IPS-15b (cell line): ENCODE results near the gene OS9.
"Not testable (repeated sequence)": the region's sequence is repeated elsewhere in the genome, so short reads cannot be mapped to it uniquely, and the experiment has no call there.

Source experiments
- H3K27me3 ChIP-seq: one replicate; pipeline ENCODE4 v1.6.1; 2013; ENCODE audit warnings: low read length; ENCODE audit not compliant: control insufficient read depth, insufficient read depth
- H3K36me3 ChIP-seq: one replicate; pipeline ENCODE4 v1.6.1; 2013; ENCODE audit warnings: low read length; ENCODE audit not compliant: control insufficient read depth, insufficient read depth
- H3K4me1 ChIP-seq: one replicate; pipeline ENCODE4 v1.6.1; 2013; ENCODE audit warnings: mild to moderate bottlenecking, low read length; ENCODE audit not compliant: control insufficient read depth, insufficient read depth
- H3K4me3 ChIP-seq: one replicate; pipeline ENCODE4 v1.5.1; 2013; ENCODE audit warnings: low read depth, low read length
- H3K9ac ChIP-seq: one replicate; pipeline ENCODE4 v1.6.1; 2013; ENCODE audit warnings: low read depth, mild to moderate bottlenecking, low read length
- H3K9me3 ChIP-seq: one replicate; pipeline ENCODE4 v1.6.1; 2013; ENCODE audit warnings: mild to moderate bottlenecking, low read length; ENCODE audit not compliant: control insufficient read depth, insufficient read depth

The OS9 gene

DNA sequence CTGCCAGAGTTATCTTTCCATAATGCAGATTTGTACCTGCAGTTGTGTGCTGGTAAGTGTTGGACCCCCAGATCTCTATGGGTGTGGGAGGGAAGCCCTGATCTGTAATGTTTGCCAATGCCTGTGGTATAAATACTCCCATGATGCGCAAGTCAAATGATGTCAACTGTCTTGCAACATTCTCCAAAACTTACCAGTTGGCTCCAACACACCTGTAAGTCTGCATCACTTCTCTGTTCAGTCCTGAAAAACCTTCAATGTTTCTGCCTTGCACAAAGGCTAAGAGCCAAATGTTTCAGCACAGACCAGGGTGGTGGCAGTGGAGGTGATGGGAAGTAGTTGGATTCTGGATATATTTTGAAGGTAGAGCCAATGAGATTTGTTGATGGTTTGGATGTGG is 3.1 kb downstream of the OS9 start:
- Histone ChIP-seq H3K9me3 (no peaks in the 10 kb centered on the region), H3K27me3 (no peaks in the 10 kb centered on the region), H3K4me3 (no peak overlapping the region), H3K36me3 (no peaks in the 10 kb centered on the region), H3K4me1 (no peaks in the 10 kb centered on the region), H3K9ac (no peak overlapping the region)

- Histone ChIP-seq H3K4me1 (no peaks in the 10 kb centered on the region), H3K4me3 (no peak overlapping the region), H3K27me3 (no peaks in the 10 kb centered on the region), H3K9ac (no peak overlapping the region), H3K36me3 (no peaks in the 10 kb centered on the region), H3K9me3 (no peaks in the 10 kb centered on the region)
Measured at GRCh38 chr12:57698414-57698813, 4.5 kb downstream of the OS9 start.

DNA sequence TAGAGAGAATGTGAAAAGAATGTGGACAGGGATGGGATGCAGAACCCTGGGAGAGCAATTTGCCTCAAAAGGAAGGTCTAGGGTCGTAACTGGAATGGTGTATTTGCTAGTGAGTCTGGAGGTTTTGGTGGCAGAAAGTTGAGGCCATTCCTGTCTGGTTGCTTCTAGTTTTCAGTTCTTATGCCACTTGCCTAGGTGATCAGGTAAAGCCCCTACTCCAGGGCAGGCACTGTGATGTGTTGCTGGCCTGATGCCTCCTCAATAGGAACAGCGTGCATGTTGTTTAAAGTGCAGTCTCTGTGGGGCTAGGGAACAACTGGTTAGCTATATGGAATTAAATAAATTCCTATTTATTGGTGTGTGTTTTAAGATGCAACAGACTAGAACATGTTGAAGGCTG is 6.4 kb downstream of the OS9 start:
- Histone ChIP-seq H3K4me1 (no peaks in the 10 kb centered on the region), H3K36me3 (no peaks in the 10 kb centered on the region), H3K9ac (no peak overlapping the region), H3K4me3 (no peak overlapping the region), H3K27me3 (no peaks in the 10 kb centered on the region), H3K9me3 (no peaks in the 10 kb centered on the region)

DNA sequence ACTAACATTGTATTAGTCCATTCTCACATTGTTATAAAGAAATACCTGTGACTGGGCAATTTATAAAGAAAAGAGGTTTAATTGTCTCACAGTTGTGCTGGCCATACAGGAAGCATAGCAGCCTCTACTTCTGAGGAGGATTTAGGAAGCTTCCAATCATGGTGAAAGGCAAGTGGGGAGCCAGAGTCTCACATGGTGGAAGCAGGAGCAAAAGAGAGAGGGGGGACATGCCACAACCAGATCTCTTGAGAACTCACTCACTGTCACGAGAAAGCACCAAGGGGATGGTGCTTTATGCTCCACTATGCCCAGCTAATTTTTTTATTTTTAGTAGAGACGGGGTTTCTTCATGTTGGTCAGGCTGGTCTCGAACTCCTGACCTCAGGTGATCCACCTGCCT is 13.3 kb downstream of the OS9 start:
- no peak overlapping the region for H3K4me3 ChIP-seq
- H3K27me3 ChIP-seq, result no peaks in the 10 kb centered on the region
- H3K9me3 ChIP-seq, result no peaks in the 10 kb centered on the region
- no peaks in the 10 kb centered on the region for H3K4me1 ChIP-seq
- no peaks in the 10 kb centered on the region for H3K36me3 ChIP-seq
- no peak overlapping the region for H3K9ac ChIP-seq

DNA sequence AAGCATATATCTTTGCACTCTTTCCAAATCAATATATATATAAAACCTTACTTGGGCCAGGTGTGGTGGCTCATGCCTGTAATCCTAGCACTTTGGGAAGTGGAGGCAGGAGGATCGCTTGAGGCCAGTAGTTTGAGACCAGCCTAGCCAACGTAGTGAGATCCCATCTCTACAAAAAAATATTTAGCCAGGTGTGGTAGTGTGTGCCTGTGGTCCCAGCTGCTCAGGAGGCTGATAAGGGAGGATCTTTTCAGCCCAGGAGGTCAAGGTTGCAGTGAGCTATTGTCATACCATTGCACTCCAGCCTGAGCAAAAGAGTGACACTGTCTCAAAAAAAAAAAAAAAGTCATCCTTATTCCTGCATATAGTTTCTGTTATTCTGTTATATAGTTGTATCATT is 14.4 kb downstream of the OS9 start:
- no peaks in the 10 kb centered on the region for H3K36me3 ChIP-seq
- no peaks in the 10 kb centered on the region for H3K4me1 ChIP-seq
- no peaks in the 10 kb centered on the region for H3K27me3 ChIP-seq
- no peak overlapping the region for H3K4me3 ChIP-seq
- H3K9ac ChIP-seq, result no peak overlapping the region
- no peaks in the 10 kb centered on the region for H3K9me3 ChIP-seq

DNA sequence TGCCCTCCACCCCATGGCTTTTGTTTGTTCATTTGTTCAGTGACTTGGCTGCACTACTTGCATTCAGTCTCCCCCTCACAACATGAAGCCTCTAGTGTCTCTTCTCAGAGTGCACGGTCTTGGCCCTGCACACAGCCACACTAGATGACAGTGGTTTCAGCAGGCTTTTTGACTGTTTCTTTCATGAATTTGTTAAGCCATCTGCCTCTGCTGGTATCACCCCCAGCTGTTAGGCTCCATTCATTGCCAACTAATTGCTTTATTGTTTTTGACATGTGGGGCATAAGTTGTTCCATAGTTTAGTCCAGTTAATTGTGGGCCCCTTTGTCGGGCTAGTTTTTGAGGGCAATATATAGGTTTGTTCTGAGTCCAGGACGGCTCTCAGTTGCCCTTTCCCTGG is 18.8 kb downstream of the OS9 start:
- no peaks in the 10 kb centered on the region for H3K4me1 ChIP-seq
- peaks cover 3% of the 10 kb centered on the region for H3K36me3 ChIP-seq
- no peaks in the 10 kb centered on the region for H3K9me3 ChIP-seq
- H3K4me3 ChIP-seq, result no peak overlapping the region
- no peak overlapping the region for H3K9ac ChIP-seq
- no peaks in the 10 kb centered on the region for H3K27me3 ChIP-seq

GRCh38 chr12:57713209-57713608 is 19.3 kb downstream of the OS9 start:
- Histone ChIP-seq H3K9ac (no peak overlapping the region), H3K4me1 (no peaks in the 10 kb centered on the region), H3K27me3 (no peaks in the 10 kb centered on the region), H3K9me3 (no peaks in the 10 kb centered on the region), H3K4me3 (no peak overlapping the region), H3K36me3 (peaks cover 3% of the 10 kb centered on the region)

- H3K4me1 ChIP-seq, H3K27me3 ChIP-seq, H3K9ac ChIP-seq, H3K4me3 ChIP-seq, H3K36me3 ChIP-seq, H3K9me3 ChIP-seq: not testable (repeated sequence)
Measured at GRCh38 chr12:57715036-57715748, 21.3 kb downstream of the OS9 start.

- no peaks in the 10 kb centered on the region for H3K4me1 ChIP-seq
- H3K9ac ChIP-seq, result no peak overlapping the region
- peaks cover 8% of the 10 kb centered on the region for H3K36me3 ChIP-seq
- H3K4me3 ChIP-seq, result no peak overlapping the region
- no peaks in the 10 kb centered on the region for H3K27me3 ChIP-seq
- no peaks in the 10 kb centered on the region for H3K9me3 ChIP-seq
Measured at GRCh38 chr12:57715786-57716185, 21.9 kb downstream of the OS9 start.

DNA sequence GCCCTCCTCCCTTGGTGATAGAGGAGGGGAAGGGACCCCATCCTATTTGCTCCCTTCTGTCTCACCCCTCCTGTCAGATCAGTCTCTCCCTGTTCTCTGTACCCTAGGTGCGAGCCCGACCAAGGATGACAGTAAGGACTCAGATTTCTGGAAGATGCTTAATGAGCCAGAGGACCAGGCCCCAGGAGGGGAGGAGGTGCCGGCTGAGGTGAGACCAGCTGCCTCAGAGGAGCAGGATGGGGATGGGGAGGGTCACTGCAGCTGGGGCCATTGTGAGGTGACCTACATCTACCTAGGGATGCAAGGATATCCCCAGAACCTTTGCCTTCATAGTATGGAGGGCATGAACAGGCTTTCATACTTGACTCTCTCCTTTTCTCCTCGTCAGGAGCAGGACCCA is 22.4 kb downstream of the OS9 start:
- peaks cover 8% of the 10 kb centered on the region for H3K36me3 ChIP-seq
- H3K27me3 ChIP-seq, result no peaks in the 10 kb centered on the region
- no peaks in the 10 kb centered on the region for H3K9me3 ChIP-seq
- no peaks in the 10 kb centered on the region for H3K4me1 ChIP-seq
- H3K9ac ChIP-seq, result no peak overlapping the region
- H3K4me3 ChIP-seq, result no peak overlapping the region

DNA sequence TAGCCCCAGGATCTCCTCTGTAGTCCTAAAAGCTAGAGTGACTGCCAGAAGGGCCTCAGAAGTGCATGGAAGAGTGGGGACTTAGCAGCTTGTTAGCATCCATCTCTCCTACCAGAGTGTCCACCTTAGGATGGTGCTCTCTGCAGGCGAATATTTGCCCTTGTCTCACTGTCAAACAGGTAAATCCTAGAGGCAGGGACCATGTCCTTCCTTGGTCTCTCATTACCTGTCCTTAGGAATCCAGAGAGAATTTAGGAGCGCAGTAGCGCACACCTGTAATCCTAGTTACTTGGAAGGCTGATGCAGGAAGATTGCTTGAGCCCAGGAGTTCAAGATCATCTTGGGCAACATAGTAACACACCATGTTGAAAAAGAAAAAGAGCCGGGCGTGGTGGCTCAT is 23.2 kb downstream of the OS9 start:
- Histone ChIP-seq H3K4me3 (no peak overlapping the region), H3K36me3 (peaks cover 8% of the 10 kb centered on the region), H3K27me3 (no peaks in the 10 kb centered on the region), H3K9me3 (no peaks in the 10 kb centered on the region), H3K9ac (no peak overlapping the region), H3K4me1 (no peaks in the 10 kb centered on the region)

- Histone ChIP-seq H3K9me3 (no peaks in the 10 kb centered on the region), H3K4me3 (no peak overlapping the region), H3K4me1 (no peaks in the 10 kb centered on the region), H3K27me3 (peaks cover 4% of the 10 kb centered on the region), H3K36me3 (peaks cover 8% of the 10 kb centered on the region), H3K9ac (no peak overlapping the region)
Measured at GRCh38 chr12:57717846-57718640, 24.1 kb downstream of the OS9 start.
